Kidney (tissue), 14 donors: ENCODE data around the gene TCF12. TPM values are rescaled to one million over a fixed set of nuclear protein-coding genes. Genes with fewer than 3 reads are reported as not detected.

ENCODE experiments used
- DNase-seq, 5 donors: peaks; one replicate each; pipeline ENCODE4 v3.0.0-alpha.2; 2013 to 2020
- FAIRE-seq: peaks from 2 replicates; lab custom pipeline; 2012; peaks lifted over from hg19 to GRCh38; lab: Jason Lieb, UNC
- H3K27ac ChIP-seq, 2 donors: one replicate each; pipeline ENCODE4 v1.7.0; 2013; ENCODE audit warnings: low read depth in 2 of 2, low read length in 2 of 2, inconsistent platforms in 1 of 2
- H3K27me3 ChIP-seq: one replicate; pipeline ENCODE4 v1.7.1; 2013; ENCODE audit warnings: low read length, inconsistent platforms; ENCODE audit not compliant: control insufficient read depth, insufficient read depth
- H3K36me3 ChIP-seq, 3 donors: one replicate each; pipeline versions ENCODE4 v1.7.0 to v1.7.1; 2013; ENCODE audit warnings: low read length in 3 of 3, control low read depth in 1 of 3, inconsistent platforms in 1 of 3; ENCODE audit not compliant: insufficient read depth in 3 of 3, control insufficient read depth in 2 of 3
- H3K4me1 ChIP-seq, 3 donors: one replicate each; pipeline versions ENCODE4 v1.7.0 to v1.7.1; 2013; ENCODE audit warnings: low read length in 3 of 3, inconsistent platforms in 1 of 3, low read depth in 1 of 3; ENCODE audit not compliant: control insufficient read depth in 2 of 3, insufficient read depth in 2 of 3
- H3K4me3 ChIP-seq, 3 donors: one replicate each; pipeline versions ENCODE4 v1.7.0 to v1.8.1; 2013; ENCODE audit warnings: low read length in 3 of 3, control low read depth in 1 of 3, inconsistent platforms in 1 of 3
- H3K9ac ChIP-seq, 3 donors: one replicate each; pipeline versions ENCODE4 v1.7.0 to v1.7.1; 2013; ENCODE audit warnings: low read length in 3 of 3, control low read depth in 1 of 3, inconsistent platforms in 1 of 3
- H3K9me3 ChIP-seq, 3 donors: one replicate each; pipeline versions ENCODE4 v1.7.0 to v1.7.1; 2013; ENCODE audit warnings: low read length in 3 of 3, control low read depth in 1 of 3, inconsistent platforms in 1 of 3; ENCODE audit not compliant: control insufficient read depth in 2 of 3, insufficient read depth in 1 of 3
- CTCF ChIP-seq: IDR thresholded peaks from 3 replicates; pipeline ENCODE4 v1.5.1; 2012; ENCODE audit warnings: mild to moderate bottlenecking, moderate library complexity, borderline replicate concordance; ENCODE audit not compliant: insufficient read depth; ENCODE audit errors: extremely low read depth
- intact Hi-C: fragments of 100-400 bp; cut with DNase I; formaldehyde crosslinking; loops from one replicate; pipeline ENCODE4 v1.11.1; 2022
- polyA plus RNA-seq: library from polyadenylated mRNA; stranded (reverse); fragments of 350-450 nt; fragmentation: Illumina TruSeq; extraction: RNeasy Lipid Tissue Mini Kit (QIAGEN cat#74804); gene quantifications from one replicate; pipeline ENCODE4 v1.2.3, GENCODE V29; 2014; ENCODE audit warnings: low read depth, low replicate concordance; ENCODE audit not compliant: insufficient read depth
- total RNA-seq: library from RNA; stranded (reverse); fragmentation: NEBNext Ultra II Directional; extraction: Animal tissue kit (Norgen Biotek cat#: 25700); gene quantifications from one replicate; pipeline ENCODE4 v1.2.1, GENCODE V29; 2021
- donor health status: control.
- donor health status: control.
- donor health status: control.
- donor health status: control.
- donor health status: control.
- donor health status: DM: yes; HTN: yes; CAD: no.
- donor health status: Normal renal cell carcinoma (clear cell type).

TCF12 gene
- total and polyA plus RNA-seq, 2 donors from 2014 or later: 16.3 to 116 TPM

GRCh38 chr15:57335293-57335715, 416.9 kb downstream of the TCF12 start:
- H3K36me3 ChIP-seq: no peaks in the 10 kb centered on the region
- no peak for TF ChIP-seq CTCF
- DNase-seq (no peak), FAIRE-seq (no peak)
- intact Hi-C loops: no loop called here
- no peak overlapping the region for H3K9ac ChIP-seq
- no peaks in the 10 kb centered on the region for H3K27me3 ChIP-seq
- H3K4me3 ChIP-seq: no peak overlapping the region
- H3K9me3 ChIP-seq: no peaks in the 10 kb centered on the region
- H3K27ac ChIP-seq: no peak overlapping the region
- H3K4me1 ChIP-seq: no peaks in the 10 kb centered on the region

- intact Hi-C loops: no loop called here
These were observed 417.3 kb downstream of the TCF12 start for GRCh38 chr15:57335719-57336118.

GRCh38 chr15:57337868-57338411, 419.5 kb downstream of the TCF12 start:
- no peak overlapping the region for H3K27ac ChIP-seq
- TF ChIP-seq CTCF: no peak
- FAIRE-seq (no peak), DNase-seq (peak in 3 of 5 donors; percentile 34 to 75 (median 48))
- H3K4me1 ChIP-seq: peaks cover 0 to 4% (median 0%) of the 10 kb centered on the region in 3 donors
- no peaks in the 10 kb centered on the region for H3K36me3 ChIP-seq
- no peak overlapping the region for H3K9ac ChIP-seq
- H3K27me3 ChIP-seq: no peaks in the 10 kb centered on the region
- H3K9me3 ChIP-seq: no peaks in the 10 kb centered on the region
- no peak overlapping the region for H3K4me3 ChIP-seq
- intact Hi-C loops: no loop called here

More at GRCh38 chr15:57335719-57336118, 417.3 kb downstream of the TCF12 start:
- no peak overlapping the region for H3K4me3 ChIP-seq
- H3K4me1 ChIP-seq: peaks cover 0 to under 1% (median 0%) of the 10 kb centered on the region in 3 donors
- no peak for FAIRE-seq
- H3K36me3 ChIP-seq: no peaks in the 10 kb centered on the region
- no peaks in the 10 kb centered on the region for H3K27me3 ChIP-seq
- DNase-seq: peak in 1 of 5 donors; percentile 24
- no peak for TF ChIP-seq CTCF
- no peak overlapping the region for H3K9ac ChIP-seq
- no peak overlapping the region for H3K27ac ChIP-seq
- H3K9me3 ChIP-seq: no peaks in the 10 kb centered on the region
